ENCODE data around the gene RBBP8. TPM values are rescaled to one million over a fixed set of nuclear protein-coding genes. Genes with fewer than 3 reads are reported as not detected.

Gene RBBP8
- total RNA-seq, 2 donors from 2014 or later = 30.9 to 32.6 TPM

DNA sequence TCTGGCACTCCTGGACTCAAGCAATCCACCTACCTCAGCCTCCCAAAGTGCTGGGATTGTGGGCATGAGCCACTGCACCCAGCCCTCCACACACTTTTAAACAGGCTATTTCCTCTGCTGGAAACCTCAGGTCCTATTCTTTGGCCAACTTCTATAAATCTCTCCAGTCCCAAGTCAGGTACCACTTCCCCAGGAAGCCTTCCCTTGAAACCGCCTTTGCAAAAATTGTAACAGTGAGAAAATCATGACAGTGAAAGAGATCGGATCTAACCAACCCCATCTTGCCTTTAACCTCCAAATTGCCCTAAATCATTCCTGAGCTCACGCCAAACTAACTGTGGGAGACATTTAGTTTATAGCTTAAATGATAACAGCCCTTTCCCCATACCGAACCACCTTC is 134.9 kb downstream of the RBBP8 start:
- Histone ChIP-seq H3K27me3 (no peaks in the 10 kb centered on the region), H3K9me3 (no peaks in the 10 kb centered on the region), H3K36me3 (replicated peaks in 1 of 2; ENCODE audit: insufficient read depth in 1 of 2, low read depth in 2 of 2) (no peaks in the 10 kb centered on the region), H3K4me1 (peaks cover 8% of the 10 kb centered on the region), H3K4me3 (no peak overlapping the region), H3K27ac (no peak overlapping the region)
- ATAC-seq (no peak), DNase-seq (no peak)
- TF ChIP-seq POLR2A (IDR thresholded peaks at IDR 0.05) = no peak
- TF ChIP-seq, protein P1, sequence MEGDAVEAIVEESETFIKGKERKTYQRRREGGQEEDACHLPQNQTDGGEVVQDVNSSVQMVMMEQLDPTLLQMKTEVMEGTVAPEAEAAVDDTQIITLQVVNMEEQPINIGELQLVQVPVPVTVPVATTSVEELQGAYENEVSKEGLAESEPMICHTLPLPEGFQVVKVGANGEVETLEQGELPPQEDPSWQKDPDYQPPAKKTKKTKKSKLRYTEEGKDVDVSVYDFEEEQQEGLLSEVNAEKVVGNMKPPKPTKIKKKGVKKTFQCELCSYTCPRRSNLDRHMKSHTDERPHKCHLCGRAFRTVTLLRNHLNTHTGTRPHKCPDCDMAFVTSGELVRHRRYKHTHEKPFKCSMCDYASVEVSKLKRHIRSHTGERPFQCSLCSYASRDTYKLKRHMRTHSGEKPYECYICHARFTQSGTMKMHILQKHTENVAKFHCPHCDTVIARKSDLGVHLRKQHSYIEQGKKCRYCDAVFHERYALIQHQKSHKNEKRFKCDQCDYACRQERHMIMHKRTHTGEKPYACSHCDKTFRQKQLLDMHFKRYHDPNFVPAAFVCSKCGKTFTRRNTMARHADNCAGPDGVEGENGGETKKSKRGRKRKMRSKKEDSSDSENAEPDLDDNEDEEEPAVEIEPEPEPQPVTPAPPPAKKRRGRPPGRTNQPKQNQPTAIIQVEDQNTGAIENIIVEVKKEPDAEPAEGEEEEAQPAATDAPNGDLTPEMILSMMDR (IDR thresholded peaks at IDR 0.05) = no peak
- 74 to 89% methylated on average over 4 of the region's 4 CpGs for WGBS, 2 donors
- intact Hi-C loops (cut with DNase I) = no loop called here

DNA sequence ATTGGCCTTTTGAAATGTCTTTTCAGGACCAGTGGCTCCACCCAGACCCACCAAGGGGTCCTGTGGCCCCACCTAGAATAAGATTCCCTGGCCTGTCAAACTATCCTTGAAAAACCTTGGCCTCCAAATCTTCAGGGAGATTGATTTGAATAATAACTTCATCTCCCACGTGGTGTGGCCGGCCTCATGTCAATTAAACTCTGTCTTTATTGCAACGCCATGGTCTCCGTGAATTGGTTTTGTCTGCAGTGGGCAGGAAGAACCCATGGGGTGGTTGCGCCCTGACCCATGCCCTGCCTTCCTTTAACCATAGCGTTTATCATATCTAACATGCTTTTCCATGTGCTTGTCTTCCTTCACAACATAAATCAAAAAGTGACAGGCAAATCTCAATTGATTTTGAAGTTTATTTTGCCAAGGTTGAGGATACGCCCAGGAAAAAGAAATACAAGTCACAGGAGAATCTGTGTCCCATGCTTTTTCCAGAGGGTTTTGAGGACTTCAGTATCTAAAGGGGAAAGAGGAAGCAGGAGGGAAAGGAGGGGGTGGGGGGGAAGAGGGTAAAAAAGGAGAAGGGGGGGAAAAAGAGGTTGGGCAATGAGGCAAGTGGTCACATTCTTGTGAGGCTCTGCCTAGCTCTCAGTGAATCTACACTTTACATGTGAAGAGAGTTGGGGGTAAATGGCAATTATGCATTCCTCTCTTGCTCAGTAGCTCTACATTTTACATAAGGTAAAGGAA is 135.6 kb downstream of the RBBP8 start:
- H3K4me1 ChIP-seq = peaks cover 8% of the 10 kb centered on the region
- 60 to 74% methylated on average over 7 of the region's 7 CpGs for WGBS, 2 donors
- H3K9me3 ChIP-seq = no peaks in the 10 kb centered on the region
- H3K36me3 ChIP-seq (replicated peaks in 1 of 2; ENCODE audit: insufficient read depth in 1 of 2, low read depth in 2 of 2) = no peaks in the 10 kb centered on the region
- no peaks in the 10 kb centered on the region for H3K27me3 ChIP-seq
- ATAC-seq (no peak), DNase-seq (peak in 1 of 4 donors; percentile 15)
- H3K27ac ChIP-seq = no peak overlapping the region
- H3K4me3 ChIP-seq = no peak overlapping the region
- TF ChIP-seq, protein P1 (IDR thresholded peaks at IDR 0.05) = no peak
- no peak for TF ChIP-seq POLR2A (IDR thresholded peaks at IDR 0.05)
- intact Hi-C loops (cut with DNase I) = no loop called here

DNA sequence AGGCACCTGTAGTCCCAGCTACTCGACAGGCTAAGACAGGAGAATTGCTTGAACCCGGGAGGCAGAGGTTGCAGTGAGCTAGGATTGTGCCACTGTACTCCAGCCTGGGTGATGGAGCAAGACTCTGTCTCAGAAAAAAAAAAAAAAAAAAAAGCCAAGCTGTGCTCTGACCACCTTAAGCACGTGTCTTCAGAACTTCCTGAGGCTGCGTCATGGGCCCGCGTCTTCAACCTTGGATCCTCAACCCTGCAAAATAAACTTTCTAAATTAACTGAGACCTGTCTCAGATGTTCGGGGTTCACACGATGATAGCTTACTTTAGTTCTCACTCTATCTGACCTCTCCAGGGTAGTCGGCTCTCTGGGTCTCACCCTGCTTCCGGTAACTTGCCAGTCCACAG is 136.4 kb downstream of the RBBP8 start:
- H3K4me3 ChIP-seq = no peak overlapping the region
- no peaks in the 10 kb centered on the region for H3K27me3 ChIP-seq
- H3K27ac ChIP-seq = no peak overlapping the region
- no peak for DNase-seq
- TF ChIP-seq, protein P1 (IDR thresholded peaks at IDR 0.05) = no peak
- no peak for TF ChIP-seq POLR2A (IDR thresholded peaks at IDR 0.05)
- no peak for ATAC-seq
- WGBS, 2 donors = 80 to 93% methylated on average over 10 of the region's 10 CpGs
- H3K9me3 ChIP-seq = no peaks in the 10 kb centered on the region
- intact Hi-C loops (cut with DNase I) = no loop called here
- no peaks in the 10 kb centered on the region for H3K36me3 ChIP-seq (replicated peaks in 1 of 2; ENCODE audit: insufficient read depth in 1 of 2, low read depth in 2 of 2)
- H3K4me1 ChIP-seq = peaks cover 8% of the 10 kb centered on the region

DNA sequence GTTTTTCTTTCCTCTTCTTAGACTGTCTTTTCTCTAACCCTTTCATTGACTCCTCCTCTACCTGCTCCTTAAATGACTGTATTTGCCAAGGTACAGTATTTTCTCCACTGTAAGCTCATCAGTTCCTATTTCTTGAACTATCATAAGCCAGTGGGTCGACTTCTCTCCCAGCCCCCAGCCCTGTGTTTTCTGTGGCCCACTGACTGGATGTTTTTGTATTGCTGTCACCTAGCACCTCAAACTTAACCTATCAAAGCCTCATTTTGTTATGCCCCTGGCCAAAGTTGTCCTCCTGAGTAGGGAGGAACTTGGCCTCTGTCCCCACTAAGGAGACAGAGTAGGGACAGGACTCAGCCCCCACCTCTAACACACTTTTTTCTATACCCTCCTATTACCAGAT is 136.8 kb downstream of the RBBP8 start:
- no peaks in the 10 kb centered on the region for H3K36me3 ChIP-seq (replicated peaks in 1 of 2; ENCODE audit: insufficient read depth in 1 of 2, low read depth in 2 of 2)
- 80 to 81% methylated on average over 1 of the region's 1 CpG for WGBS, 2 donors
- H3K4me1 ChIP-seq = peaks cover 8% of the 10 kb centered on the region
- intact Hi-C loops (cut with DNase I) = no loop called here
- no peak overlapping the region for H3K27ac ChIP-seq
- H3K27me3 ChIP-seq = no peaks in the 10 kb centered on the region
- ATAC-seq = no peak
- H3K9me3 ChIP-seq = no peaks in the 10 kb centered on the region
- no peak overlapping the region for H3K4me3 ChIP-seq
- TF ChIP-seq, protein P1 (IDR thresholded peaks at IDR 0.05) = no peak
- no peak for TF ChIP-seq POLR2A (IDR thresholded peaks at IDR 0.05)
- no peak for DNase-seq

DNA sequence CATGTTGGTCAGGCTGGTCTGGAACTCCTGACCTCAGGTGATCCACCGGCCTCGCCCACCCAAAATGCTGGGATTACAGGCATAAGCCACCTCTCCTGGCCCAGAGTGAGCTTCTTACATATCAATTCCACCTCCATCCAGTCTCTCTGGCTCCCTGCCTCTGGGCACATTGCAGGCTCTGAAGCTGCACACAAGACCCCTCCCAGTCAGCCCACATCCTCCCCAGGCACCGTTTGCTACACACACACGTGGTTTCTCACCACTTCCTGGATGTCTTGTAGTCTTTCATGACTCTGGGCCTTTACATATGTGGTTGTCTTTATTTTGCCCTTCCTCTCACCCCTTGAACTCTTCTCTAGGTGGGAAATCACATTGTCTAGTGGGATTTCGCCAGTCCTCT is 138.2 kb downstream of the RBBP8 start:
- 78 to 79% methylated on average over 5 of the region's 5 CpGs for WGBS, 2 donors
- intact Hi-C loops (cut with DNase I) = no loop called here
- H3K4me1 ChIP-seq = peaks cover 8% of the 10 kb centered on the region

More for the DNA sequence above, 138.2 kb downstream of the RBBP8 start:
- TF ChIP-seq, protein P1 (IDR thresholded peaks at IDR 0.05) = no peak
- no peak for TF ChIP-seq POLR2A (IDR thresholded peaks at IDR 0.05)
- Histone ChIP-seq H3K27me3 (no peaks in the 10 kb centered on the region), H3K9me3 (no peaks in the 10 kb centered on the region), H3K4me3 (no peak overlapping the region), H3K36me3 (replicated peaks in 1 of 2; ENCODE audit: insufficient read depth in 1 of 2, low read depth in 2 of 2) (no peaks in the 10 kb centered on the region), H3K27ac (no peak overlapping the region)
- peak; percentile 13 to 58 (median 30) for DNase-seq
- ATAC-seq = no peak
